WTC11 (cell line): Measurements from ENCODE around the gene MESD.

Experiments used
- CREM ChIP-seq: sonication (generic); formaldehyde crosslinking; IDR thresholded peaks from 2 replicates; pipeline ENCODE4 v1.8.1; 2022; ENCODE audit warnings: mild to moderate bottlenecking, missing genetic modification reagents, moderate library complexity
- IRF2 ChIP-seq: sonication (generic); formaldehyde crosslinking; IDR thresholded peaks from 2 replicates; pipeline ENCODE4 v1.8.0; 2022; ENCODE audit warnings: low read depth, missing genetic modification reagents, borderline replicate concordance
- TCF7 ChIP-seq: sonication (generic); formaldehyde crosslinking; IDR thresholded peaks from 2 replicates; pipeline ENCODE4 v1.8.0; 2022; ENCODE audit warnings: mild to moderate bottlenecking, low read depth, missing genetic modification reagents, moderate library complexity
- TF ChIP-seq, protein P1 (sequence below): sonication (generic); formaldehyde crosslinking; IDR thresholded peaks from 2 replicates; pipeline ENCODE4 v1.8.0; 2022; ENCODE audit warnings: mild to moderate bottlenecking, missing genetic modification reagents

- TF ChIP-seq, protein P1, sequence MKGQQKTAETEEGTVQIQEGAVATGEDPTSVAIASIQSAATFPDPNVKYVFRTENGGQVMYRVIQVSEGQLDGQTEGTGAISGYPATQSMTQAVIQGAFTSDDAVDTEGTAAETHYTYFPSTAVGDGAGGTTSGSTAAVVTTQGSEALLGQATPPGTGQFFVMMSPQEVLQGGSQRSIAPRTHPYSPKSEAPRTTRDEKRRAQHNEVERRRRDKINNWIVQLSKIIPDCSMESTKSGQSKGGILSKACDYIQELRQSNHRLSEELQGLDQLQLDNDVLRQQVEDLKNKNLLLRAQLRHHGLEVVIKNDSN (CRISPR knock-in tag), result no peak
- TF ChIP-seq IRF2, result no peak
- no peak for TF ChIP-seq CREM (CRISPR knock-in tag)
- no peak for TF ChIP-seq TCF7 (CRISPR knock-in tag)
These were observed 58.4 kb downstream of the MESD start for GRCh38 chr15:80931191-80931590.
